HS-5 (cell line): ENCODE results near the gene FUOM.

Experiments
- DNase-seq: peaks from one replicate; pipeline ENCODE4 v3.0.0-alpha.2; 2012; ENCODE audit warnings: low read depth

Gene FUOM

DNA sequence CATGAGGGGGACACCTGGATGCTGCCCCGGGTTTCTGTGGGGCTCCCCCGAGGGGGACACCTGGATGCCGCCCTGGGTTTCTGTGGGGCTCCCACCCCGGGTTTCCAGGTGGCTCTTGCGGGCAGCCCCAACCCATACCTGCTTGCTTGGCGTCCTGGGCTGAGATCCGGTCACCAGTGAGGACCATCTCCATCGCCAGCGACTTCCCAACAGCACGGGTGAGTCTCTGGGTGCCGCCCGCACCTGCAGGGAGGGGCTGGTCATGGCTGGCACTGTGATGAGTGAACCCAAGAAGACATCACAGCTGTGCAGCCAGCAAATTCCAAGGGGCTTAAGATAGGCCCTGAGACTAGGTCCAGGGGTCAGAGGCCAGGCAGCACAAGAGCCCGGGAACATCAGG, 8.9 kb upstream of the FUOM start:
- DNase-seq, result no peak

DNA sequence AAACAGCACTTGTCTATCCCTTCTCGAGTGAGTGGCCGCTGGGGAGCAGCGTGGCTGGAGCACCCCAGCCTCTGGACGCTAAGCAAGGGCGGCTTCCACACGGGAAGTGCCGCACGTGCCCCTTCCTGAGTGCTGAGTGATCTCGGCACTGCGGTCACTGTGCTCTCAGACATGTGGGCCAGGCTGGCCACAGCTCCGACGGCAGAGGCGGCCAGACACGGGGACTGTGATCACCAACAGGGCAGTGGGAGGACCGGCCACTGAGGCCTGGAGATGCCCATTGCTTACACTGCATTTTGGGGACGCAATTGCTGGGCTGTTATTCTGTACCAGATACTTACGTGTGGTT, 8.3 kb upstream of the FUOM start:
- no peak for DNase-seq

DNA sequence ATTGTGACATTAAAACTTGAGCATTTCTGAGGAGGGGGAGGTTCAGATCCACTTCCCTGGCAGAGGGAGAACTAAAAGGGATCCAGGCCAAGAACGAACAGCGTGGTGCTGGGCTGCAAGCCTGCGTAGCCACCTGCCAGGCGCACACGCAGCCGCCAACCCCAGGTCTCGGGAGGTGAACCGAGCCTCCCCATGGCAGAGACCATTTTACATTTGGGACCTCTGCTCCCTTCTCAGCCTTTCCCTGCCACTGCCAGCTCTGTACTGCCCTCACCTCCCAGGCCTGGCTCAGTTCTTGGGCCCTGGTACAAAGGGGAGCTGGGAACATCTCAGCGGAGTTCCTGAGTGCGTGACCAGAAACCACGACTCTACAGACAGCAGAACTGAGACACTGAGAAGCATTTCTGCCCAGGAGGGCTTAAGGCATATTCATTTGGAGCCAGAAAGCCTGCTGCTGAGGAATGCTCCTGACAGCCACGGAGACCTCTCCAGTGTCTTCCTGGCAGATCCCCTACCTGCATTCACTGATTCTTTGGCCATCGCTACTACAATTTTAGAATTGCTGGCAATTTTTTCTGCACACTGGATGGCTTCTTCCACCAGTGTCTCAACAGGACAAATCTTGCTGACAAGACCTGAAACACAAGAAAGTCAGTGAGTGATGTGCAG, 7.8 kb upstream of the FUOM start:
- no peak for DNase-seq

DNA sequence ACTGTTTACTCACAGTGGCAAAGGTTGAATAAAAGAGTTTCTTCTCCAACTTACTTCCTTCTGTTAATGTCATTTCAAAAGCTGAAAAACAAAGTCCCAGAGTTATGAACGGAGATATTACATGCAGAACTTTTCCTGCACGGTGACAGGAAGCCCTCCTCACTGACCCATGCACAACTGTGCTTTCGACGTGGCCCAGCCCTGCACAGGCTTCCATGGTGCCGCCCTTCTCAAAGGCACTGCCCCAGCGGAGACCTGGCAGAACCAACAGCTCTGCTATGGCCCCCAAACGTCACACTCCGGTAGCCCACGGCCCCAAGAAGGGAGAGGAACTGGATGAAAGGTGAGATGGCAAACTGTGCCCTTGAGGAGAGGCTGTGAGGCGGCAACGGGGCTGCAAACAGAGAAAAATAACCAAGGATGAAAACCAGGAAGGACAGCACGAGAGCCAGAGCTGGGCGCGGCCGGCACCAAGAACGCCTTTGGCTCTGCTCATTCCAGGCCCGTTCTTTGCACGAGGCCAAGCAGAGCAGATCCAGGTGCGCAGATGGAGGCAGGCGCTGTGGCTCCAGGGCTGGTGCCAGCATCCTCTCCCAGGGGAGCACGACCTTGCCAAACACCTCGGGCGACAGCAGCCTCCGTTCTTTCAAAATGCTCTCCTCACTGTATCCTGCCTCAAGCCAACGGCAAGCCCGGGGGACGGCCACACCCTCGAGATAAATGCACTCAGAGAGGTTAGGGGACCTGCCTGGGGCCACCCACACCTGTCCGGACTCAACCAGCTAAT, 7.0 kb upstream of the FUOM start:
- no peak for DNase-seq

GRCh38 chr10:133362846-133363245, 5.0 kb upstream of the FUOM start:
- no peak for DNase-seq

GRCh38 chr10:133361773-133362441, 4.1 kb upstream of the FUOM start:
- no peak for DNase-seq

DNA sequence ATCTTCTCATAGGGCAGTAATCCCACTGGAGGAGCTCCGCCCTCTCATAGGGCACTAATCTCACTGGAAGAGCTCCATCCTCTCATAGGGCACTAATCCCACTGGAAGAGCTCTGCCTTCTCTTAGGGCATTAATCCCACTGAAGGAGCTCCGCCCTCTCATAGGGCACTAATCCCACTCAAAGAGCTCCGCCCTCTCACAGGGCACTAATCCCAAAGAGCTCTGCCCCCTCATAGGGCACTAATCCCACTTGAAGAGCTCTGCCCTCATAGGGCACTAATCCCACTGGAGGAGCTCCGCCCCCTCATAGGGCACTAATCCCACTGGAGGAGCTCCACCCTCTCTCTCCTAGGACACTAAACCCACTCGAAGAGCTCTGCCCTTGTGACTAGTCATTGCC, 3.4 kb upstream of the FUOM start:
- no peak for DNase-seq

DNA sequence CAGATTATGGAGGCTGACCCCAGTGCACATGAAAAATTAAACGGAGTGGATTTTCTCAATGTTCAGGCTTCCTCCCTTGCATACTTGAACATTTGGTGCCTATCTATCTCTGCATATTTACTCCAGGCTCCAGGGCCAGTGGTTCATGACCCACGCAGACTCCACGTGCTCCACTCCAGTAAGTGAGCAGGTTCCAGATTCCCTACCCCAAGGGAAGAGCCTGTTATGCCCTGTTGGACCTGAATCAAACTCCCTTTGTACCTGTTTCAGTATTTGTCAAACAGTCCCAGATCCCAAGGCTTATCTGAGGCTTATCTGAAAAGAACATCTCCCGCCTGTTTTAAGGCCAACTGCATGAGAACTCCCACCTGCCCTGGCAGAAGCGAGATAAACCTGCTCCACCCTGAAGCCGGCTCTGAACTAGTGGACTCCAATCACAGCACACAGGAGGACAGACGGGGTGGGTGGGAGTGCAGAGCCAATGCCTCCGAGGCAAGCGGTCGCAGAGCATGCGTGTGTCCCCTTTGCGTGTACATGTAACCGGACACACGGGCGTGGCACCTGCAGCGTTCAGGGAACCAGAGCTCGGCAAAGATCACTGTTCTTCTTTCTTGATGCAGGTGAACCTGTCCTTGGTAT, 2.3 kb upstream of the FUOM start:
- no peak for DNase-seq

DNA sequence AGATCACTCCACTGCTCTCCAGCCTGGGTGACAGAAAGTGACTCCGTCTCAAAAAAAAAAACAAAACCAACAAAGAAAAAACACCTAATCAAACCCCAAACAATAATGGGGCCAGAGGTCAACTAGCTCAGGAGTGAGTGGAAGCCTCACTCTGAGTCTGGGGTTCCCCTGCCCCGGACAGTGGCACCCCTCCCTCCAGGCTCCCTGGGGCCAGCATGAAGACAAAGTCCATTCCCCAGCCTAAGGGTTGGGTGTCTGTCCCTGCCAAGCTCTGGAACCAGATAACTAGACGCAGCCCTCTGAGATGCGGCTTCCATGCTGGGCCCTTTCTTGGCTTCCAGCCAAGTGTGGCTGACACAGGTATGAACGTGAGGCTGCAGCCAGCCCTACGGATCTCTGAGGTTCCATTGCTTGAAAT, 1.7 kb upstream of the FUOM start:
- no peak for DNase-seq

DNA sequence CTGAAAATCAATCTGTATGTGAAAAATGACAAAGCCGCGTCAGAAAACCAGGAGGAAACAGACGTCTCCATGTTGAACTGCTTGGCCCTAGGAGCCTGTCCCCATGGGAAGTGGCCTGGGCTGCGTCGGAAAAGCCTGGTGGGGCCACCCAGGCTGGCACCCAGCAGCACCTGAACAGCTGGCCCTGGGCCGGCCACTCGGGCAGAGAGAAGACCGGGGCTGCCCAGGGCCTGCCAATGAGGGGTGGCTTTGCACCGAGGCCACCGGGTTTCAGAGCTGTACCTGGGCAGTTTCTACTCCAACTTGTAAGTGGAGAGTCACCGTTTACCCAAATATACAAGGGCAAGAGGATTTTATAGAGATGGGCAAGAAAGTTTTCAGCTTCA, 1.1 kb upstream of the FUOM start:
- DNase-seq, result no peak

DNA sequence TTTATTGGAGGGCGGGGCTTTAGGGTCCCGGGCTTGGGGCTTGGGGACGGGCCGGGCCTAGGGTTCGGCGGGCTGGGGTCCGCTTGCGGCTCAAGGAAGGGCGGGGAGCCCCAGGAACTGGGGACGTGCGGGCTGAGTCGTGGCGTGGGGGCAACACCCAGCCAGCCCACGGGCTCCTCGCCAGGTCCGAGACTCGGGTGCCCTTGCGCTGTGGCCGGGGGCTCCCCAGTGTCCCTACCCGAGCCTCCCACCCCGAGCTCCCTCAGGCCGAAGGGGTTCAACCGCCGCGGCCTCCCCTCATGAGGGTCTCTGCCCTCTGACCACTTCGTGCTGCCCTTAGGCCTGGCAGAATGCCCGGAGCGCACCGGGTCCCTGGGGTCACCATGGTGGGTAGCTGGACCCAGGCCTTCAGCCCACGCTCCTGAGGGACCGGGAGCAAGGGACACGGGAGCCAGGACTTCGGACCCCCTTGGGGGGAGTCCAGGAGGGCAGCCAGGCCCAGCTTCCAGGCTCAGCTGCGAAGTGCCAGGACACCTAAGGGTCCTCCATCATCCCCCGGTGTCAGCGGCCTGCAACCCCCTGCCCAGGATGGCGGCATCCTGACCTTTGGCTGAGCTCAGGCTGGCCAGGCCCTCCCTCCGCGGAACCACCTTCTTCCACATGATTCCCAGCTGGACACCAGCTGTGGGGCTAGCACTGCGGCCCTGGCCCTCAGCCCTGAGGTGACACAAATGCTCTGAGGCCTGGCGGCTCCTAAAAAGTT, 524 bp upstream of the FUOM start:
- DNase-seq, result no peak

DNA sequence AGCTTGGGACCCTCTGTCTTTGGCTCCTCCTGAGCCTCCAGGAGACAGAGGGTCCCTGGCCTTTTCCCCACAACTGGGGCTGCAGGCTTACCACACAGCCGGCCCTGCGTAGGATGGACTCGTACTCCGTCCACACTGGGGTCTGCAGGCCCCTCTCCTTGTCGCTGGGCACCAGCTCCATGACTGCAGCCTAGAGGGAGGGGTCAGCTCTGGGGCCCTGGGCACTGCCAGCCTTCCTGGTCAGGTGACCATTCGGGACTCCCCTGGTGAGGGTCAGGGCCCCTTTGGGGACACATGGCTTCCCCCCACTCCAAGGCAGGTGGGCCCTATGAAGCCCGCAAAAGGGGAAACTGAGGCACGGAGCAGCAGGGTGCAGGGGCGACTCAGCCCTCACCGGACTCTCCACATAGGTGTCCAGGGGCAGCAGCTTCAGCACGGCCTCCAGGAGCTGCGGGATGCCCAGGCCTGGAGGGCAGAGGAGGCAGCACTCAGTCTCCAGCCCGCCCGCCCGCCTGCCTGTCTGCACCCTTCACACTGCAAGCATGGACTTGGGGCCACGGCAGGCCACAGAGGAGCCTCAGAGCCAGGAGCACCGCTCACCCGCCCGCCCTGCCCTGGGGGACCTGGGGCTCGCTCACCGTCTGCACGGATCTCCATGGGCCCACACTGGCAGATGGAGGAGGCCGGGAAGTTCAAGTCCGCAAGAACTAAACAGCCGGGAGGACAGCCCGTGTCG, 1.1 kb downstream of the FUOM start:
- no peak for DNase-seq

- no peak for DNase-seq
These were observed 1.8 kb downstream of the FUOM start for GRCh38 chr10:133355991-133356390.

GRCh38 chr10:133355266-133355665, 2.6 kb downstream of the FUOM start:
- DNase-seq, result no peak

- no peak for DNase-seq
These were observed 3.1 kb downstream of the FUOM start for GRCh38 chr10:133354672-133355240.

DNA sequence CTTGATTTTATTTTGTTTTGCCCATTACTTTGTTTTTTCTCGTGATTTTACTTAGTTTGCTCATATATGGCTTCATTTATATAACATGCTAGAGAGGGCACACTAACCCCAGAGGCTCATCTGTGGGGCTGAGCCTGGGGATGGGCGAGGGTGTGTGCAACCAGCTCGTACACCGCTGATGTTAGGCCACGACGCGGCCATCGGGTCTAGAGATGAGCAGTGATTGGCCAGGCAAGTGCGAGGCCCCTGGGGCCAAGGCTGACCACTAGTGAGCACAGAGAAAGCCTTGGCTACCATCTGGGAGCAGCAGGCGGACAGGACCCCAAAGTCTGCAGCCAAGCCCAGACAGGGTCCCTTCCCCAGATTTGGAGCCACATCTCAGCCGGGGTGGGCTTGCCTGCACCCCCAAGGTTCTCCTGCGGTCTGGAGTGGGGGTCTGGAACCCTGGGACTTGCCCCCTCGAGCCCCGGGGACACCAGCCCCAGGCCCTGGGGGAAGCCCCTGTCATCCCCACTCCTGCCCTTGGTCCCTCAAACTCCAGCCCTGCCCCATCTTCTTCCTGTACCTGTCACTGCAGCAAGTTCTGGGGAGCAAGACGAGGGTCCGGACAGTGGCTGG, 3.7 kb downstream of the FUOM start:
- no peak for DNase-seq

DNA sequence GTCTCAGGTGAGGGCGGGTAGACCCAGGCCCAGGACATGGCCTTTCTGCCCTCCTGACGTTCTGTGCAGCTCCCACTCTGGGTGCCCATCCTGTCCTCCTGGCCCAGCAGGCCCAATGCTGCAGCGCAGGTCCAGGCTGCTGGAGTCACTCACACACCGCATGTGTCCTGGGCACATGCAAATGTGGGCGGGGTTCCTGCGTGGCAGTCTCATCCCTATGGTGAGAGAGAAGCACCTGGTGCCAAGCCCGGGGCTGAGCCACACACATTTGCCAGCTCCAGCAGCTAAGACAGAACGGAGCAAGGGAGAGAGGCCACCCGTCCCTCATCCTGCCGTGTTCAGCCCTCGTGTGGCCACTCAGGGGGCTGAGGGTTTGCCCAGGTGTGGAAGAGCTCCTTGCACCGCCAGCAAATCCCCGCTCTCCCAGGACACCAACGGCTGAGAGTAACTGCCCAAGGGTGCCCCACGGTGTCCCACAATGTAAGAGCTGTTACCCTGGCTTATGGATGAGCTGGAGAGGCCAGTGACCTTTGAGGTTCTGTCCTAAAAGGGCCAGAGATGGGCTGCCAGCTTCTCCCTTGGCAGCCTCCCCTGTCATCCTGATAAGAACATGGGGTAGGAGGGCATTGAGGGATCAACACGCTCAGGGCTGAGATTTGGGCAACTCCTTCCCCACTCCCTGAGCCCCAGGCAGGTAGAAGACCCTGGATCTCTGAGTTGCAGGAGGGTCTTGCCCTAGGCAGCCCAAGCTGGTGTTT, 4.4 kb downstream of the FUOM start:
- no peak for DNase-seq

DNA sequence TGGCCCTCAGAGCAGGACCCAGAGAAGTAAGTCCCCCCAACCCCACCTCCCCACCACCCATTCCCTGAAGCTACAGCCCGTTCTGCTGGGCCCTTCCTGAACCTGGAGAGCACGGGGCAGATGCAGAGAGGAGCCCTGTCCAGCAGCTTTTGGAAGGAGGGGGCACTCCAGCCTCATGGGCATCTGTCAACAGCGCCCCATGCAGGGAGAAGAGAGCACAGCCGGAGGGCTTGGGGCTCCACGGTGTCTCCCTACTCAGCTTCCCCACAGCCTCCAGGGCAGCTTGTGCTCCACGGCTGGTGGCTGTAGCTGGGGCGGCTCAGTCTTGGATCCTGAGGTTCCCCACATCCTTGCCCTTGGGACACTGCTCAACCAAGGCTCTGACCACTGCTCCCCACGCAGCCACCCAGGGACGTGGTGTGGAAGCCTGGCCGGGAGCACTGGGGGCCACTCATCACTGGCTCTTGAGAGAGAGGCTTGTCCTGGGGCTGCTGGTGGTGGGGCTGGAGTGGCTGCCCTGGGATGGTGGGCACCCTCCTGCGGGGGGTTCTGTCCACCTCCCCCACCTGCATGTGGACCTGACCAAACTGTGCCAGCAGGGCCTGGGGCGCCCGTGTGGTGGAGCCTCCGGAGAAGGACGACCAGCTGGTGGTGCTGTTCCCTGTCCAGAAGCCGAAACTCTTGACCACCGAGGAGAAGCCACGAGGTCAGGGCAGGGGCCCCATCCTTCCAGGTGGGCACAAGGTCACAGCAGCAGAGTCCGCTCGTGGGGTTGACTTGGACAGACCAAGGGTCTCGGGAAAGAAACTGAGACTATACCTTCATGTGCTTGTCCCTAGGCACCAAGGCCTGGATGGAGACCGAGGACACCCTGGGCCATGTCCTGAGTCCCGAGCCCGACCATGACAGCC, 6.2 kb downstream of the FUOM start:
- DNase-seq, result no peak

GRCh38 chr10:133350950-133351329, 6.9 kb downstream of the FUOM start:
- DNase-seq, result no peak
